GM12878 (cell line): ENCODE results near the gene AEBP1. TPM values are rescaled to one million over a fixed set of nuclear protein-coding genes. Genes with fewer than 3 reads are reported as not detected.

ENCODE experiments used
- ATAC-seq: fragments of 200-7000 bp; cut with Tn5 transposase; 3 replicates; pipeline ENCODE4 v1.9.1; 2020; ENCODE audit warnings: mild to moderate bottlenecking, moderate library complexity
- BruUV-seq: library from RNA; stranded (reverse); fragments of 400-500 nt; replicated peaks from 2 replicates; lab custom pipeline; 2021; lab: Mats Ljungman, UMichigan
- CTCF ChIA-PET: fragments of 300-600 bp; sonication (Branson Sonifier 250); formaldehyde crosslinking; extraction: SDS; loops from one replicate; lab custom pipeline; 2021; ENCODE audit warnings: inconsistent platforms; lab: Yijun Ruan, JAX
- POLR2A ChIA-PET: fragments of 350-600 bp; formaldehyde crosslinking; extraction: SDS; loops from one replicate; lab custom pipeline; 2021; ENCODE audit warnings: inconsistent platforms; lab: Charles Lee
- RAD21 ChIA-PET: fragments of 300-600 bp; sonication (Branson Sonifier 250); formaldehyde crosslinking; loops from one replicate; lab custom pipeline; 2023; ENCODE audit warnings: antibody characterized with exemption; ENCODE audit not compliant: unreplicated experiment; lab: Charles Lee
- SMC1A ChIA-PET: fragments of 300-600 bp; sonication (Branson Sonifier 250); formaldehyde crosslinking; loops from one replicate; lab custom pipeline; 2023; ENCODE audit not compliant: unreplicated experiment, uncharacterized antibody; lab: Charles Lee
- DNase-seq: peaks from one replicate; pipeline ENCODE4 v3.0.0-alpha.2; 2011; ENCODE audit warnings: low read depth, low spot score
- FAIRE-seq: peaks from 3 replicates; lab custom pipeline; 2011; peaks lifted over from hg19 to GRCh38; lab: Jason Lieb, UNC
- H2AFZ ChIP-seq: 2 replicates; pipeline ENCODE4 v1.6.0; 2011; ENCODE audit warnings: low read depth, low read length, control low read depth; ENCODE audit not compliant: control insufficient read depth
- H3K27ac ChIP-seq: 2 replicates; pipeline ENCODE4 v1.5.1; 2011; ENCODE audit warnings: control low read depth; ENCODE audit not compliant: control insufficient read depth, insufficient read depth
- H3K27me3 ChIP-seq, 2 experiments: replicated peaks in 1 of 2; 2 replicates each; pipeline versions ENCODE4 v1.6.0 to v1.6.1; 2011; ENCODE audit warnings: low read length in 1 of 2; ENCODE audit not compliant: control insufficient read depth in 2 of 2, insufficient read depth in 2 of 2
- H3K36me3 ChIP-seq, 2 experiments: 2 replicates each; pipeline ENCODE4 v1.5.1; 2011; ENCODE audit warnings: low read length in 1 of 2; ENCODE audit not compliant: control insufficient read depth in 2 of 2, insufficient read depth in 2 of 2
- H3K4me1 ChIP-seq: 2 replicates; pipeline ENCODE4 v1.6.1; 2011; ENCODE audit warnings: mild to moderate bottlenecking, low read length, moderate library complexity, mixed read lengths; ENCODE audit not compliant: control insufficient read depth, insufficient read depth
- H3K4me2 ChIP-seq: 2 replicates; pipeline ENCODE4 v1.6.0; 2011; ENCODE audit warnings: control low read depth; ENCODE audit not compliant: control insufficient read depth, insufficient read depth
- H3K4me3 ChIP-seq: fragments of 200-600 bp; sonication (generic); 2 replicates; pipeline ENCODE4 v1.5.1; 2016
- H3K79me2 ChIP-seq: 2 replicates; pipeline ENCODE4 v1.6.0; 2011; ENCODE audit warnings: low read length; ENCODE audit not compliant: control insufficient read depth, insufficient read depth
- H3K9ac ChIP-seq: 2 replicates; pipeline ENCODE4 v1.8.0; 2011; ENCODE audit warnings: low read length, control low read depth, mixed read lengths; ENCODE audit not compliant: control insufficient read depth, insufficient read depth
- H3K9me3 ChIP-seq: replicated peaks from 3 replicates; pipeline ENCODE4 v1.5.1; 2011; ENCODE audit warnings: mild to moderate bottlenecking, low read length; ENCODE audit not compliant: control insufficient read depth, insufficient read depth
- H4K20me1 ChIP-seq: 2 replicates; pipeline ENCODE4 v1.6.0; 2011; ENCODE audit not compliant: control insufficient read depth, insufficient read depth
- CREB1 ChIP-seq: IDR thresholded peaks from 2 replicates; pipeline ENCODE4 v1.6.1; 2012; ENCODE audit warnings: low read depth, mild to moderate bottlenecking, inconsistent platforms
- DPF2 ChIP-seq: fragments of 450-650 bp; IDR thresholded peaks from 2 replicates; pipeline ENCODE4 v1.6.1; 2017; ENCODE audit warnings: mild to moderate bottlenecking
- HSF1 ChIP-seq: fragments of 150-350 bp; IDR thresholded peaks from 2 replicates; pipeline ENCODE4 v1.6.1; 2014; ENCODE audit warnings: mild to moderate bottlenecking, low read depth, low read length
- MEF2A ChIP-seq: IDR thresholded peaks from 2 replicates; pipeline ENCODE4 v1.6.1; 2011; ENCODE audit warnings: low read depth, mild to moderate bottlenecking, low read length, moderate library complexity; ENCODE audit not compliant: insufficient read depth
- NFXL1 ChIP-seq: fragments of 450-650 bp; IDR thresholded peaks from 2 replicates; pipeline ENCODE4 v1.6.1; 2017; ENCODE audit warnings: antibody characterized with exemption, mild to moderate bottlenecking, borderline replicate concordance
- PKNOX1 ChIP-seq: fragments of 450-650 bp; IDR thresholded peaks from 2 replicates; pipeline ENCODE4 v1.6.1; 2016; ENCODE audit warnings: mild to moderate bottlenecking
- RB1 ChIP-seq: fragments of 450-650 bp; formaldehyde crosslinking; IDR thresholded peaks from 2 replicates; pipeline ENCODE4 v1.6.1; 2017; ENCODE audit warnings: mild to moderate bottlenecking, borderline replicate concordance
- SKIL ChIP-seq: fragments of 450-650 bp; IDR thresholded peaks from 2 replicates; pipeline ENCODE4 v1.6.1; 2017; ENCODE audit warnings: mild to moderate bottlenecking, low read depth, inconsistent platforms; ENCODE audit not compliant: poor library complexity, severe bottlenecking
- SMAD1 ChIP-seq: fragments of 450-650 bp; IDR thresholded peaks from 2 replicates; pipeline ENCODE4 v1.6.1; 2018; ENCODE audit warnings: mild to moderate bottlenecking, low read depth; ENCODE audit not compliant: partially characterized antibody
- SMAD5 ChIP-seq: IDR thresholded peaks from 2 replicates; pipeline ENCODE4 v1.6.1; 2016; ENCODE audit warnings: antibody characterized with exemption, low read depth
- USF2 ChIP-seq: IDR thresholded peaks from 2 replicates; pipeline ENCODE4 v1.6.1; 2011; ENCODE audit warnings: low read depth, low read length, improper control_type of control experiment, borderline replicate concordance
- WGBS: methylation state at CpG from one replicate; pipeline ENCODE4 v1.1.6; 2016; ENCODE audit warnings: low lambda C conversion rate; ENCODE audit not compliant: insufficient replicate concordance, insufficient coverage; ENCODE audit errors: missing lambda C conversion rate; 5-methylcytosine and 5-hydroxymethylcytosine counted together
- in situ Hi-C: fragments of 300-500 bp; cut with MboI; formaldehyde crosslinking; loops from 9 replicates; pipeline ENCODE4 v1.14.3; 2018; ENCODE audit warnings: mixed read lengths
- intact Hi-C: fragments of 100-400 bp; cut with micrococcal nuclease; formaldehyde crosslinking; loops from one replicate; pipeline ENCODE4 v1.14.2; 2022; ENCODE audit not compliant: unreplicated experiment
- polyA plus RNA-seq, 11 experiments: library from polyadenylated mRNA; depleted of rRNA in 4 of 11; unstranded in 6 of 11; stranded (reverse) in 5 of 11; fragments of >200 nt; fragmentation: Nextera tagmentation in 4 of 11; fragmentation: Illumina TruSeq in 1 of 11; extraction: Ambion mirVana in 4 of 11; extraction: Trizol in 1 of 11; gene quantifications; 1 replicate in 1 of 11; 2 replicates in 10 of 11; pipeline versions ENCODE4 v1.2.1 to v1.2.3, GENCODE V29; 2011 to 2016; ENCODE audit warnings: inconsistent platforms in 2 of 11, missing spikeins in 2 of 11, low read depth in 1 of 11
- total RNA-seq, 4 experiments: library from RNA; depleted of rRNA in 3 of 4; stranded (reverse); fragments of >200 nt in 3 of 4; fragmentation: Illumina TruSeq in 1 of 4; extraction: Trizol in 1 of 4; gene quantifications; 2 replicates each; pipeline versions ENCODE4 v1.2.1 to v1.2.3, GENCODE V29; 2013 to 2021

Gene AEBP1
- total and polyA plus RNA-seq, 10 of the 15 experiments (the other 5 are each of a cell fraction or from before 2014, with no cell fraction given), result 0.06 to 0.23 (median 0.11) TPM; not detected in 5

GRCh38 chr7:44133295-44133694, 29.1 kb downstream of the AEBP1 start:
- Histone ChIP-seq H3K36me3 (no peaks in the 10 kb centered on the region), H3K79me2 (no peaks in the 10 kb centered on the region), H3K27me3 (no peaks in the 10 kb centered on the region; a peak in 1 of 4 replicates), H3K4me3 (no peak overlapping the region), H4K20me1 (no peaks in the 10 kb centered on the region), H3K9me3 (no peaks in the 10 kb centered on the region), H3K4me2 (no peak overlapping the region), H3K27ac (no peak overlapping the region), H3K9ac (no peak overlapping the region), H3K4me1 (no peaks in the 10 kb centered on the region), H2AFZ (no peak overlapping the region)
- ChIA-PET CTCF (interaction anchor here (1.4 kb wide), 1 partner anchor 432 kb away, joined by 3 read pairs; no protein-coding TSS in a partner anchor), RAD21 (no interaction called here), POLR2A (interaction anchor here (0.7 kb wide), 1 partner anchor 10 kb away, joined by 3 read pairs; no protein-coding TSS in a partner anchor), SMC1A (no interaction called here)
- 29% methylated on average over 3 of the region's 3 CpGs for WGBS
- BruUV-seq, result no TSS peak
- FAIRE-seq (no peak), DNase-seq (no peak), ATAC-seq (no peak)
- TF ChIP-seq CREB1, result no peak
- no peak for TF ChIP-seq USF2
- TF ChIP-seq PKNOX1, result no peak
- TF ChIP-seq MEF2A, result no peak
- TF ChIP-seq NFXL1, result no peak
- TF ChIP-seq DPF2, result no peak
- no peak for TF ChIP-seq SMAD1
- TF ChIP-seq RB1, result no peak
- TF ChIP-seq SKIL, result no peak
- TF ChIP-seq SMAD5, result no peak
- no peak for TF ChIP-seq HSF1
- intact Hi-C loops, result no loop called here
- in situ Hi-C loops, result no loop called here
